IMR-90 (cell line): ENCODE data around the gene CHPF. TPM values are rescaled to one million over a fixed set of nuclear protein-coding genes. Genes with fewer than 3 reads are reported as not detected.

ENCODE experiments used
- ATAC-seq: fragments of 200-7000 bp; cut with Tn5 transposase; 2 replicates; pipeline ENCODE4 v1.9.1; 2020; ENCODE audit warnings: low read depth, mild to moderate bottlenecking, moderate library complexity
- BruUV-seq: library from RNA; stranded (reverse); fragments of 400-500 nt; replicated peaks from 2 replicates; lab custom pipeline; 2021; lab: Mats Ljungman, UMichigan
- CTCF ChIA-PET: fragments of 300-600 bp; formaldehyde crosslinking; extraction: SDS; loops from one replicate; lab custom pipeline; 2021; ENCODE audit warnings: antibody characterized with exemption; lab: Yijun Ruan, JAX
- POLR2A ChIA-PET: fragments of 300-600 bp; sonication (Branson Sonifier 250); formaldehyde crosslinking; loops from one replicate; lab custom pipeline; 2022; ENCODE audit warnings: antibody characterized with exemption; ENCODE audit not compliant: unreplicated experiment; lab: Charles Lee
- DNase-seq: peaks from one replicate; pipeline ENCODE4 v3.0.0; 2013
- H2AFZ ChIP-seq: replicated peaks from 2 replicates; pipeline ENCODE3; 2013; ENCODE audit warnings: low read length, mild to moderate bottlenecking; ENCODE audit not compliant: poor library complexity
- H2AK5ac ChIP-seq: 2 replicates; pipeline ENCODE4 v1.6.1; 2013; ENCODE audit warnings: low read depth, low read length, inconsistent platforms
- H2AK9ac ChIP-seq: replicated peaks from 2 replicates; pipeline ENCODE3; 2013; ENCODE audit warnings: mild to moderate bottlenecking, low read depth, low read length, moderate library complexity; ENCODE audit not compliant: poor library complexity
- H2BK120ac ChIP-seq: 2 replicates; pipeline ENCODE4 v1.6.1; 2013; ENCODE audit warnings: low read depth, low read length, inconsistent platforms
- H2BK15ac ChIP-seq: 3 replicates; pipeline ENCODE4 v1.6.1; 2013; ENCODE audit warnings: low read depth, low read length, inconsistent platforms
- H2BK20ac ChIP-seq: 2 replicates; pipeline ENCODE4 v1.6.1; 2013; ENCODE audit warnings: low read depth, mild to moderate bottlenecking, inconsistent platforms, low read length, moderate library complexity
- H2BK5ac ChIP-seq: 2 replicates; pipeline ENCODE4 v1.6.1; 2013; ENCODE audit warnings: mild to moderate bottlenecking, low read depth, low read length, inconsistent platforms; ENCODE audit not compliant: poor library complexity, severe bottlenecking
- H3K14ac ChIP-seq: replicated peaks from 2 replicates; pipeline ENCODE4 v1.6.1; 2013; ENCODE audit warnings: low read depth, low read length, inconsistent platforms
- H3K18ac ChIP-seq: 2 replicates; pipeline ENCODE4 v1.6.1; 2013; ENCODE audit warnings: low read depth, low read length, control low read depth
- H3K23ac ChIP-seq: 2 replicates; pipeline ENCODE4 v1.6.1; 2013; ENCODE audit warnings: low read depth, low read length, inconsistent platforms
- H3K27ac ChIP-seq: 2 replicates; pipeline ENCODE4 v1.5.1; 2013; ENCODE audit warnings: mild to moderate bottlenecking, control low read depth, low read length; ENCODE audit not compliant: insufficient read depth
- H3K27me3 ChIP-seq: 2 replicates; pipeline ENCODE4 v1.6.1; 2013; ENCODE audit warnings: low read length; ENCODE audit not compliant: control insufficient read depth, insufficient read depth
- H3K36me3 ChIP-seq: 2 replicates; pipeline ENCODE4 v1.6.1; 2013; ENCODE audit warnings: low read length, mixed read lengths; ENCODE audit not compliant: control insufficient read depth, insufficient read depth
- H3K4ac ChIP-seq: 2 replicates; pipeline ENCODE4 v1.6.1; 2013; ENCODE audit warnings: low read depth, low read length, inconsistent platforms
- H3K4me1 ChIP-seq: 2 replicates; pipeline ENCODE4 v1.6.1; 2013; ENCODE audit warnings: low read length, mixed read lengths; ENCODE audit not compliant: control insufficient read depth, insufficient read depth
- H3K4me2 ChIP-seq: 2 replicates; pipeline ENCODE4 v1.6.1; 2013; ENCODE audit warnings: low read depth, mild to moderate bottlenecking, control low read depth, low read length, moderate library complexity
- H3K4me3 ChIP-seq: 2 replicates; pipeline ENCODE4 v1.5.1; 2013; ENCODE audit warnings: low read depth, mild to moderate bottlenecking, control low read depth, low read length, moderate library complexity; ENCODE audit not compliant: insufficient read depth
- H3K56ac ChIP-seq: 2 replicates; pipeline ENCODE4 v1.6.1; 2013; ENCODE audit warnings: low read length, inconsistent platforms; ENCODE audit not compliant: insufficient read depth; ENCODE audit errors: extremely low read depth
- H3K79me1 ChIP-seq, 2 experiments: 2 replicates each; pipeline ENCODE4 v1.6.1; 2013; ENCODE audit warnings: low read length in 2 of 2, inconsistent platforms in 1 of 2, low read depth in 1 of 2
- H3K9ac ChIP-seq: 2 replicates; pipeline ENCODE4 v1.6.1; 2013; ENCODE audit warnings: low read depth, low read length, control low read depth
- H3K9me1 ChIP-seq: 2 replicates; pipeline ENCODE4 v1.6.1; 2013; ENCODE audit warnings: low read length, inconsistent platforms; ENCODE audit not compliant: insufficient read depth
- H3K9me3 ChIP-seq: 2 replicates; pipeline ENCODE4 v1.6.1; 2013; ENCODE audit warnings: low read length; ENCODE audit not compliant: control insufficient read depth, insufficient read depth
- H4K20me1 ChIP-seq: 2 replicates; pipeline ENCODE4 v1.6.1; 2013; ENCODE audit warnings: low read length, inconsistent platforms; ENCODE audit not compliant: insufficient read depth
- H4K5ac ChIP-seq: 2 replicates; pipeline ENCODE4 v1.6.1; 2013; ENCODE audit warnings: mild to moderate bottlenecking, low read depth, low read length, control low read depth
- H4K8ac ChIP-seq, 2 experiments: 2 replicates each; pipeline ENCODE4 v1.6.1; 2013; ENCODE audit warnings: low read depth in 2 of 2, low read length in 2 of 2, control low read depth in 1 of 2, inconsistent platforms in 1 of 2
- H4K91ac ChIP-seq: 2 replicates; pipeline ENCODE4 v1.6.1; 2013; ENCODE audit warnings: low read depth, low read length, inconsistent platforms; ENCODE audit not compliant: insufficient read depth
- CEBPB ChIP-seq: IDR thresholded peaks from 2 replicates; pipeline ENCODE4 v1.6.1; 2012; ENCODE audit warnings: low read depth, low read length, improper control_type of control experiment
- CHD1 ChIP-seq: IDR thresholded peaks from 2 replicates; pipeline ENCODE4 v1.6.1; 2012; ENCODE audit warnings: low read depth, low read length, improper control_type of control experiment
- ELK1 ChIP-seq: fragments of 150-350 bp; IDR thresholded peaks from 2 replicates; pipeline ENCODE4 v1.6.1; 2016; ENCODE audit warnings: low read depth, mild to moderate bottlenecking, low read length, moderate library complexity, borderline replicate concordance
- MAZ ChIP-seq: IDR thresholded peaks from 2 replicates; pipeline ENCODE4 v1.6.1; 2012; ENCODE audit warnings: low read depth, mild to moderate bottlenecking, low read length, improper control_type of control experiment, moderate library complexity, borderline replicate concordance
- NFE2L2 ChIP-seq: fragments of 150-350 bp; IDR thresholded peaks from 2 replicates; pipeline ENCODE4 v1.6.1; 2016; ENCODE audit warnings: low read depth, mild to moderate bottlenecking, low read length
- RCOR1 ChIP-seq: IDR thresholded peaks from 2 replicates; pipeline ENCODE4 v1.6.1; 2012; ENCODE audit warnings: mild to moderate bottlenecking, low read length, improper control_type of control experiment; ENCODE audit not compliant: insufficient replicate concordance
- SMC3 ChIP-seq: fragments of 150-350 bp; IDR thresholded peaks from 2 replicates; pipeline ENCODE4 v1.6.1; 2016; ENCODE audit warnings: low read depth, mild to moderate bottlenecking, antibody characterized with exemption, low read length, moderate library complexity
- WGBS, 2 experiments: methylation state at CpG; one replicate each; pipeline versions ENCODE4 v1.1.5 to v1.1.7; 2013; ENCODE audit warnings: missing lambda C conversion rate in 2 of 2; ENCODE audit not compliant: insufficient read length in 1 of 2; ENCODE audit errors: extremely low coverage in 2 of 2; 5-methylcytosine and 5-hydroxymethylcytosine counted together
- dilution Hi-C: fragments of 300-500 bp; cut with HindIII; formaldehyde crosslinking; loops from one replicate; pipeline ENCODE4 v1.14.3; 2018; ENCODE audit warnings: low sequenced_read_pairs; ENCODE audit not compliant: unreplicated experiment
- in situ Hi-C: fragments of 300-500 bp; cut with MboI; formaldehyde crosslinking; loops from 3 replicates; pipeline ENCODE4 v1.14.3; 2019; ENCODE audit warnings: low sequenced_read_pairs, inconsistent platforms, mixed read lengths
- intact Hi-C: fragments of 100-400 bp; cut with micrococcal nuclease; formaldehyde crosslinking; loops from 2 replicates; pipeline ENCODE4 v1.10.0; 2022
- polyA plus RNA-seq, 3 experiments: library from polyadenylated mRNA; depleted of rRNA; stranded (reverse); fragments of >200 nt; gene quantifications; 2 replicates each; pipeline ENCODE4 v1.2.3, GENCODE V29; 2012; ENCODE audit warnings: low replicate concordance in 1 of 3
- total RNA-seq: library from RNA; depleted of rRNA; stranded (reverse); fragments of >200 nt; gene quantifications from 2 replicates; pipeline ENCODE4 v1.2.3, GENCODE V29; 2012

The CHPF gene
- total and polyA plus RNA-seq, 2 of the 4 experiments (the other 2 are of a cell fraction): 24.0 to 115 TPM

- no TSS peak for BruUV-seq
- ATAC-seq: no peak
- CTCF ChIA-PET: interaction anchor here (0.5 to 1.2 kb wide), 4 partner anchors 10 to 55 kb away, joined by 3 read pairs; no protein-coding TSS in a partner anchor
Measured at GRCh38 chr2:219531639-219532377, 11.8 kb downstream of the CHPF start.

More at GRCh38 chr2:219531639-219532377, 11.8 kb downstream of the CHPF start:
- Histone ChIP-seq H3K4ac (no peak overlapping the region), H2BK120ac (no peak overlapping the region), H3K27ac (no peak overlapping the region), H3K4me2 (no peak overlapping the region), H3K9me1 (no peaks in the 10 kb centered on the region), H3K27me3 (peaks cover 49% of the 10 kb centered on the region), H4K20me1 (no peaks in the 10 kb centered on the region), H3K4me1 (no peaks in the 10 kb centered on the region), H2BK15ac (no peak overlapping the region), H2AK9ac (no peak overlapping the region), H2AK5ac (no peak overlapping the region), H3K18ac (no peak overlapping the region), H3K36me3 (no peaks in the 10 kb centered on the region), H3K4me3 (no peak overlapping the region), H3K9me3 (no peaks in the 10 kb centered on the region), H2BK20ac (no peak overlapping the region), H3K14ac (no peak overlapping the region), H3K79me1 (no peaks in the 10 kb centered on the region), H4K5ac (no peak overlapping the region), H4K91ac (no peak overlapping the region), H3K56ac (no peak overlapping the region), H3K23ac (no peak overlapping the region), H2AFZ (peak overlapping the region; percentile 3), H2BK5ac (no peak overlapping the region), H4K8ac (no peak overlapping the region), H3K9ac (no peak overlapping the region)
- DNase-seq: no peak
- dilution Hi-C loops (no loop called here), intact Hi-C loops (loop anchor here (5.0 kb wide), 1 partner anchor 235 kb away; no protein-coding TSS in a partner anchor), in situ Hi-C loops (loop anchor here (5.0 kb wide), 1 partner anchor 130 kb away; no protein-coding TSS in a partner anchor)
- POLR2A ChIA-PET: no interaction called here
- 78% methylated on average over 9 of the region's 20 CpGs; no CpG with 5 or more reads in 1 of the 2 experiments for WGBS, 2 experiments
- TF ChIP-seq CEBPB: no peak
- TF ChIP-seq CHD1: no peak
- TF ChIP-seq RCOR1: no peak
- no peak for TF ChIP-seq NFE2L2
- TF ChIP-seq ELK1: no peak
- no peak for TF ChIP-seq SMC3
- TF ChIP-seq MAZ: no peak
